ENCODE measurements around the gene AP3D1. TPM values are rescaled to one million over a fixed set of nuclear protein-coding genes. Genes with fewer than 3 reads are reported as not detected.

AP3D1 gene
- total and polyA plus RNA-seq, 12 donors, result 51.3 to 193 (median 121) TPM

- intact Hi-C loops (cut with DNase I), result no loop called here
- Histone ChIP-seq H3K9me3 (replicated peaks in 1 of 3) (no peaks in the 10 kb centered on the region), H3K4me1 (replicated peaks in 1 of 2) (peaks cover 31 to 51% of the 10 kb centered on the region in 2 donors), H3K27me3 (no peaks in the 10 kb centered on the region), H3K4me3 (no peak overlapping the region), H3K36me3 (replicated peaks in 1 of 2) (peaks cover 0 to 5% of the 10 kb centered on the region in 2 donors), H3K27ac (peak overlapping the region in 3 of 5 donors; percentile 34 to 59 (median 54))
- WGBS, 4 donors, result 59 to 72% (median 66%) methylated on average over 14 to 22 of the region's 22 CpGs
- no peak for TF ChIP-seq CTCF (IDR thresholded peaks at IDR 0.05)
- TF ChIP-seq POLR2A (IDR thresholded peaks at IDR 0.05), result no peak
- peak in 5 of 7 donors; percentile 63 to 75 (median 67) for DNase-seq
Observed at GRCh38 chr19:2176337-2176994, 25.1 kb upstream of the AP3D1 start.

GRCh38 chr19:2175742-2176141 lies 24.4 kb upstream of the AP3D1 start:
- H3K4me3 ChIP-seq, result no peak overlapping the region
- DNase-seq, result no peak
- H3K9me3 ChIP-seq (replicated peaks in 1 of 3), result no peaks in the 10 kb centered on the region
- TF ChIP-seq POLR2A (IDR thresholded peaks at IDR 0.05) (no peak), CTCF (IDR thresholded peaks at IDR 0.05) (no peak)
- peaks cover 38 to 58% of the 10 kb centered on the region in 2 donors for H3K4me1 ChIP-seq (replicated peaks in 1 of 2)
- intact Hi-C loops (cut with DNase I), result no loop called here
- WGBS, 4 donors, result 86 to 94% (median 90%) methylated on average over 9 to 14 of the region's 14 CpGs
- no peaks in the 10 kb centered on the region for H3K27me3 ChIP-seq
- H3K27ac ChIP-seq, result peak overlapping the region in 2 of 5 donors; percentile 54 to 59
- no peaks in the 10 kb centered on the region for H3K36me3 ChIP-seq (replicated peaks in 1 of 2)

GRCh38 chr19:2173767-2174577 lies 22.6 kb upstream of the AP3D1 start:
- peak in 3 of 7 donors; percentile 54 to 64 (median 59) for DNase-seq
- Histone ChIP-seq H3K4me3 (no peak overlapping the region), H3K27ac (peak overlapping the region in 4 of 5 donors; percentile 11 to 57 (median 22)), H3K36me3 (replicated peaks in 1 of 2) (no peaks in the 10 kb centered on the region), H3K9me3 (replicated peaks in 1 of 3) (no peaks in the 10 kb centered on the region), H3K27me3 (no peaks in the 10 kb centered on the region), H3K4me1 (replicated peaks in 1 of 2) (peaks cover 54 to 75% of the 10 kb centered on the region in 2 donors)
- 68 to 86% (median 73%) methylated on average over 8 to 18 of the region's 18 CpGs for WGBS, 4 donors
- TF ChIP-seq CTCF (IDR thresholded peaks at IDR 0.05), result no peak
- TF ChIP-seq POLR2A (IDR thresholded peaks at IDR 0.05), result no peak
- intact Hi-C loops (cut with DNase I), result no loop called here

- no peaks in the 10 kb centered on the region for H3K9me3 ChIP-seq (replicated peaks in 1 of 3)
- DNase-seq, result no peak
- intact Hi-C loops (cut with DNase I), result no loop called here
- WGBS, 4 donors, result 90 to 92% (median 91%) methylated on average over 11 to 21 of the region's 21 CpGs
- H3K4me1 ChIP-seq (replicated peaks in 1 of 2), result peaks cover 58 to 80% of the 10 kb centered on the region in 2 donors
- H3K27ac ChIP-seq, result peak overlapping the region in 3 of 5 donors; percentile 14 to 57 (median 30)
- H3K4me3 ChIP-seq, result no peak overlapping the region
- no peaks in the 10 kb centered on the region for H3K27me3 ChIP-seq
- H3K36me3 ChIP-seq (replicated peaks in 1 of 2), result no peaks in the 10 kb centered on the region
- TF ChIP-seq POLR2A (IDR thresholded peaks at IDR 0.05), result no peak
- no peak for TF ChIP-seq CTCF (IDR thresholded peaks at IDR 0.05)
Observed at GRCh38 chr19:2173388-2173766, 22.0 kb upstream of the AP3D1 start.
